Activated naive CD4-positive, alpha-beta T cell treated with anti-CD3 and anti-CD28 coated beads for 36 hours (primary cell): ENCODE measurements around the gene FIGN. TPM values are rescaled to one million over a fixed set of nuclear protein-coding genes. Genes with fewer than 3 reads are reported as not detected.

Experiments used
- CTCF ChIA-PET: fragments of 350-600 bp; sonication (Branson Sonifier 250); formaldehyde crosslinking; loops from one replicate; lab custom pipeline; 2021; ENCODE audit warnings: antibody characterized with exemption; lab: Charles Lee
- DNase-seq: peaks from one replicate; pipeline ENCODE4 v3.0.0-alpha.2; 2020
- H3K27ac Mint-ChIP-seq: one replicate; pipeline ENCODE4 v1.8.0; 2021; ENCODE audit warnings: mild to moderate bottlenecking, mixed read lengths
- H3K27me3 Mint-ChIP-seq: one replicate; pipeline ENCODE4 v1.8.0; 2021; ENCODE audit warnings: low read depth, mixed read lengths
- H3K36me3 Mint-ChIP-seq: one replicate; pipeline ENCODE4 v1.8.0; 2021; ENCODE audit warnings: low read depth, mixed read lengths
- H3K4me1 Mint-ChIP-seq: one replicate; pipeline ENCODE4 v1.8.0; 2021; ENCODE audit warnings: low read depth, mixed read lengths
- H3K4me3 Mint-ChIP-seq: one replicate; pipeline ENCODE4 v1.8.0; 2021; ENCODE audit warnings: mild to moderate bottlenecking, moderate library complexity, mixed read lengths
- H3K9me3 Mint-ChIP-seq: one replicate; pipeline ENCODE4 v1.8.0; 2021; ENCODE audit warnings: mixed read lengths
- intact Hi-C: fragments of 100-400 bp; cut with micrococcal nuclease; formaldehyde crosslinking; loops from one replicate; pipeline ENCODE4 v1.15.1; 2023
- total RNA-seq, 2 experiments: library from RNA; stranded (reverse); gene quantifications; one replicate each; pipeline ENCODE4 v1.2.3, GENCODE V29; 2021

Gene FIGN
- total RNA-seq, 2 experiments from 2014 or later, result not detected

DNA sequence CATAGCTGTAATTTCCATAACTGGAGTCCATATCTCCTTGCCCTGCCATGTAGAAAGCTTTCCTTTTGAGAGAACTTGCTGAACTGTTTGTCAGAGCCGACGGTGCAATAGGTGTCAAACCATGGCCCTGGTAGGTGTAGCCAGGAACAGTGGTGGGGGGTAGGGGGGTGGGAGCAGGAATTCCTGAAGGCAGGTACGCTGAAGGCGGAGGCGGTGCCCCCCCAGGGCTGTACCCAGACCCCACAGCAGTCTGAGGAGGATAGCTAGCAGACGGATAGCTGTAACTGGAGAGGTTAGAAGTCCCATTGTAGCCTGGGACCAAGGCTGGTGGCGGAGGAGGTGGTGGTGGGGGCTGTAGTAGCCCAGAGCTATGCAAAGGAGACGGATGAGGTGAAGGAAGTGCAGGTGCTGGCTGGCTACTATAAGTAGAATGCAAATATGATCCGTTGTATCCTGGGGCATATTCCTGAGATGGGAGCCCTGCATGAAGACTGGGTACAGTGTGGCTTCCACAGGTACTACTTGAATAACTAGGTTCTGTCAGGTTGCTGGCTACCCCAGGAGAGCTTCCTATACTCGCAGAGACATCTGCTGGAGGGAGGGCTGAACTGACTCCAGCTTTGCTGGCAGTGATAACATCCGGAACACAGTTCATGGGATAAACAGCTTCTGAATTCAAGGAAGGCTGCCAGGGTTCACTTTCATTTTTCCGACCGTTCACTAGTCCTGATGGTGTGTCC, 124.8 kb downstream of the FIGN start:
- Mint-ChIP-seq H3K4me1 (no peaks in the 10 kb centered on the region), H3K9me3 (no peaks in the 10 kb centered on the region), H3K4me3 (no peak overlapping the region), H3K27ac (no peak overlapping the region), H3K36me3 (no peaks in the 10 kb centered on the region), H3K27me3 (no peaks in the 10 kb centered on the region)
- CTCF ChIA-PET, result no interaction called here
- intact Hi-C loops, result no loop called here
- no peak for DNase-seq

DNA sequence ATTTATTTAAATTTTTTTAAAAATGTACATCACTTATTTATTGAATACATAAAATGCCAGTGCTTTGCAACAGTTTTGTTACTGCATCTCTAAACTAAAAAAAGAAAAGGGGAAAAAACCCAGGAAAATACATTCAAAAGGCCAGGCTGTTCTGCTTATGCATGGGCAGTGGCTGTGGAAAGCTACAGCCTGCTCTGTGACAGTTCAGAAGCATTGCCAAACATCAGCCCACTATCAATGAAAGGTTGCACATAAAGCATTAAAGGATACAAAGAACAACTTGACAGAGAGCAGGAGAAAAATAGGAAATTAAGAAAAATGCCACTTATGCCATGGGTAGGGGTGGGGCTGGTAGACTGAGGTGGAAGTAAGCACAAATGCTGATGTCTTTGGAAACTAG, 128.2 kb downstream of the FIGN start:
- CTCF ChIA-PET, result no interaction called here
- Mint-ChIP-seq H3K27ac (no peak overlapping the region), H3K36me3 (no peaks in the 10 kb centered on the region), H3K4me3 (no peak overlapping the region), H3K27me3 (no peaks in the 10 kb centered on the region), H3K4me1 (no peaks in the 10 kb centered on the region), H3K9me3 (no peaks in the 10 kb centered on the region)
- DNase-seq, result no peak
- intact Hi-C loops, result no loop called here

DNA sequence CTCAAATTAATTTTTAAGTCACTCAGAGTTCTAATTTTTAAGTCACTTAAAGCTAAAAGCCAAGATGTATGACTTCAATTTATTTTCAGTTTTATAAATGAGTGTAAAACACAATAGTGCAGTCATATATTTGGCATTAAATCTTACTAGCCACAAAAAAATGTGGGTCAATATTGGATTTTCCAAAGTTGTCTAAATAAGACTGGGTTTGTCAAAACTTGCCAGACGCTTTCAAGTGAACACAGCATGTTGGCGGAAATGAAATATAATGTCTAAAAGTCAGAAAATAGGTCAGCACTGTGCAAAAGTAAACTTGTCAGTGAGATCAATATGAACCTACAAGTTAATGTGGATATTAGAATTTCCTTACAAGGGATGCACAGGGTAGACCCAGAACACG, 128.9 kb downstream of the FIGN start:
- H3K27me3 Mint-ChIP-seq, result no peaks in the 10 kb centered on the region
- DNase-seq, result no peak
- intact Hi-C loops, result no loop called here
- H3K4me3 Mint-ChIP-seq, result no peak overlapping the region
- no peak overlapping the region for H3K27ac Mint-ChIP-seq
- no peaks in the 10 kb centered on the region for H3K36me3 Mint-ChIP-seq
- no peaks in the 10 kb centered on the region for H3K9me3 Mint-ChIP-seq
- CTCF ChIA-PET, result no interaction called here
- no peaks in the 10 kb centered on the region for H3K4me1 Mint-ChIP-seq

DNA sequence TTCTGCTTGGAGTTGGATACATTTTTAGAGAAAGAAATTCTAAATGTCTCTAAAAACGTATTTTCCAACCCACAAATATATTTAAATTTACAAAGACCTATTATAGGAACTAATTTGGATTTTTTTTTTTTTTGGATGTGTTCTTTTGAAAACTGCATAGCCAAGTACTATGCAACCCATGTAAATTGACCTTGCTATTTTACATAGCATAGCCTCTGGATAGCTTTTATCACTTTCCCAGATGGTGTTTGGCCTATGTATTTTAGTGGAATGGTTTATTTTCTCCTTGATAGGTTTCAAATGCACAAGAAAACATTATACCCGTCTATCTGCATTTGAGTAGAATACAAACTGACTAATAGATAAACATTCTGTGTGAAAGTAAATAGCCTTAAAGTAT, 130.0 kb downstream of the FIGN start:
- no peaks in the 10 kb centered on the region for H3K36me3 Mint-ChIP-seq
- H3K27me3 Mint-ChIP-seq, result no peaks in the 10 kb centered on the region
- H3K27ac Mint-ChIP-seq, result no peak overlapping the region
- CTCF ChIA-PET, result no interaction called here
- DNase-seq, result no peak
- no peaks in the 10 kb centered on the region for H3K4me1 Mint-ChIP-seq
- H3K4me3 Mint-ChIP-seq, result no peak overlapping the region
- intact Hi-C loops, result no loop called here
- no peaks in the 10 kb centered on the region for H3K9me3 Mint-ChIP-seq

DNA sequence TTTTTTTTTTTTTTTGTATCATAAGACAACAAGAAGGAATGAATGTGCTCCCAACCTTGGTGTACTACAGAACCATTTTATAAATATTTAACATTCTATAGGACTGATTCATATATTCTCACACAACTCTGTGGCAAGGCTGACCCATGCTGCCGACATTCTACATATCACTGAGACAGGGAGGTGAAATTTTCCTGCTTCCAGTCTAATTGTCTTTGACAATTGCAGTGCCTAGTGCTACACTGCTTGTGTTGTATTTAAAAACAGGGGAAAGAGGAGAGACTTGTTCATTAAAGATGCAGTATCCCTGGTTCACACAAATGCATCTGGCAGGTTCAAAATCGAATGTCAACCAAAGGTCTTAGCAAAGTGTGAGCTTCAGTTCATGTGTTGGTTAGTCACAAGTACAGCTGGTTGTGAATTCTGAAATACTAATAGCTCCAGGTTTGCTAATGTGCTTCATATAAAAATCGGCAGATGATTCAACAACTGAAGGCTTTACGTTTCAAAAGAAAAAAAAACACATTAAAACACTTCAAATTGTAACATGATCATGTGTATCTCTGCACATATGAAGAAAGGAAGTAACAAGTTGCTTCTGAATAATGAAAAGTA, 130.8 kb downstream of the FIGN start:
- no peaks in the 10 kb centered on the region for H3K27me3 Mint-ChIP-seq
- intact Hi-C loops, result no loop called here
- no peak for DNase-seq

DNA sequence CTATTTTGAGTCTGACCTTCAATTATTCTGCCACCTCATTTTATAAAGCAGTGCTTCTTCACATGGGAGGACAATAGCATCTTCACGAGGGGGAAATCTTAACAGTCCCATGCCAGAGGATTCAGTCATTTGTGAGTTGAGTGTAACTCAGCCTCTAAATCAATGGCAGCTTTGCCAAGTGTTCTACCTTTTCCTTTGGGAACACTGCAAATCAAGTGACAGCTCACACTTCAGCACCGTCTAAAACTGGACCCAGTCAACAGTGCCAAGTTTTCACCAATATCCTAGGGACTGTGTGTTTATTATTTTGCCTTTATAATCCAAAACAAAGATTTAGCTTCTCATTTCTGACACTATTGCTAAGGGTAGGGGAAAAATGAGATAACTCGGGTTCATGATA, 133.6 kb downstream of the FIGN start:
- CTCF ChIA-PET, result no interaction called here
- peaks cover 4% of the 10 kb centered on the region for H3K9me3 Mint-ChIP-seq
- no peaks in the 10 kb centered on the region for H3K36me3 Mint-ChIP-seq
- no peak overlapping the region for H3K27ac Mint-ChIP-seq
- H3K4me1 Mint-ChIP-seq, result no peaks in the 10 kb centered on the region
- DNase-seq, result no peak
- no peaks in the 10 kb centered on the region for H3K27me3 Mint-ChIP-seq
- intact Hi-C loops, result no loop called here
- no peak overlapping the region for H3K4me3 Mint-ChIP-seq

More for the DNA sequence above, 130.8 kb downstream of the FIGN start:
- CTCF ChIA-PET, result no interaction called here
- H3K36me3 Mint-ChIP-seq, result no peaks in the 10 kb centered on the region
- H3K27ac Mint-ChIP-seq, result no peak overlapping the region
- no peaks in the 10 kb centered on the region for H3K4me1 Mint-ChIP-seq
- H3K4me3 Mint-ChIP-seq, result no peak overlapping the region
- no peaks in the 10 kb centered on the region for H3K9me3 Mint-ChIP-seq

DNA sequence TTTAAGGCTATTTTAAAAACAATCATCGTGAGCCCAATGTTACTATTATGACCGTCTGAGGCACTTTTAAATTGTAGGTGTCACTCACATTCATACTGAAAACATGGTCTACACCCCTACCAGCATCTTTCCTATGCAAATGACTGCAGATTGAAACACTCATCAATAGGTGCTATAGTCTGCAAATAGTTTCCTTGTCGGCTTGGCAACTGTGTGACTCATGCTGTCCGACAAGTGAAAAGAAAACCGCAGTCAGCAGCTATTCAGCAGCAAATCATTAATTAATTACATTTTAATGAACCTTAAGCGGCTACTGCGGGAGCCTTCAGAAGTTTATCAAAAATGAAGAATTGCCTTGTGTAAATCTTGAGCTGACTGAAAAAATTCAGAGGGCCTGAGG, 134.4 kb downstream of the FIGN start:
- DNase-seq, result no peak
- H3K36me3 Mint-ChIP-seq, result no peaks in the 10 kb centered on the region
- peaks cover 4% of the 10 kb centered on the region for H3K9me3 Mint-ChIP-seq
- H3K4me3 Mint-ChIP-seq, result no peak overlapping the region
- no peaks in the 10 kb centered on the region for H3K4me1 Mint-ChIP-seq
- H3K27me3 Mint-ChIP-seq, result no peaks in the 10 kb centered on the region
- intact Hi-C loops, result no loop called here
- CTCF ChIA-PET, result no interaction called here
- H3K27ac Mint-ChIP-seq, result no peak overlapping the region

DNA sequence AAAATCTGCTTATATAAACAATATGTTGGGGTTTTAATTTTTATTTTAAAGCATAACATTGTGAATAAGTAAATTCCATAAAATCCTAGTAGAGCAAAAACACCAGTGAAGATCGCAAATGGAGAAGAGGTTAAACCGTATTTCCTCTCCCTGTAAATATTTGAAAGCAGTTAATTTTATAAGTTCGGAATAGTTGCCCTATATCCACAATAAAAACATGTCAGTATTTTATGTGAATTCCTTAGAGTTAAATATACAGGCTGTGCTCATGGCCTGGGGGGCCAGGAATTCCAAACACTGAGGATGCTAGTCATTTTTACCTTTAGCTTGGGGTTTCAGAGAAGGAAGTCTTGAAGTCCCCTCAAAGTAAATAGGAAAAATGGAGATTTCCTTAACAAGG, 135.0 kb downstream of the FIGN start:
- CTCF ChIA-PET, result no interaction called here
- no peaks in the 10 kb centered on the region for H3K27me3 Mint-ChIP-seq
- no peaks in the 10 kb centered on the region for H3K4me1 Mint-ChIP-seq
- H3K4me3 Mint-ChIP-seq, result no peak overlapping the region
- no peaks in the 10 kb centered on the region for H3K36me3 Mint-ChIP-seq
- peaks cover 5% of the 10 kb centered on the region for H3K9me3 Mint-ChIP-seq
- DNase-seq, result no peak
- intact Hi-C loops, result no loop called here
- H3K27ac Mint-ChIP-seq, result no peak overlapping the region

DNA sequence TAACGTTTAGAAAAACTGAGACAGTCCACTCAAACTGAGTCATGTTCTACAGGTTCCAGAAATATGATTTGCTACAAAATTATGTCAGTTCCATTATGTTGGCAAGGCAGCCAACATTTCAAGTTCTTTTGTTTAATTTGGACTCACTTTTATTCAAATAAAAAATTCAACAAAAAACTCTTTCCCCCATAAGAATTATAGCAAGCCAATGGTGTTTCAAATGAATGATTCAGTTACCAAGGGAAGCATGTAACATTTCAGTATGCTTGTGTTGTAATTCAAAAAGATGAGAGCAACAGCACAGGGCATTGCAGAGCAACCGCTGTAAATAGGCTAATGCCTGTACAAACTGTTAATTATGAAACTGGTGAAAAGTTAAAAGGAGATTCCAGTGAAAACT, 140.8 kb downstream of the FIGN start:
- peaks cover 5% of the 10 kb centered on the region for H3K9me3 Mint-ChIP-seq
- no peaks in the 10 kb centered on the region for H3K36me3 Mint-ChIP-seq
- intact Hi-C loops, result no loop called here
- CTCF ChIA-PET, result no interaction called here
- H3K4me1 Mint-ChIP-seq, result no peaks in the 10 kb centered on the region
- H3K4me3 Mint-ChIP-seq, result no peak overlapping the region
- H3K27ac Mint-ChIP-seq, result no peak overlapping the region
- no peak for DNase-seq
- H3K27me3 Mint-ChIP-seq, result no peaks in the 10 kb centered on the region

DNA sequence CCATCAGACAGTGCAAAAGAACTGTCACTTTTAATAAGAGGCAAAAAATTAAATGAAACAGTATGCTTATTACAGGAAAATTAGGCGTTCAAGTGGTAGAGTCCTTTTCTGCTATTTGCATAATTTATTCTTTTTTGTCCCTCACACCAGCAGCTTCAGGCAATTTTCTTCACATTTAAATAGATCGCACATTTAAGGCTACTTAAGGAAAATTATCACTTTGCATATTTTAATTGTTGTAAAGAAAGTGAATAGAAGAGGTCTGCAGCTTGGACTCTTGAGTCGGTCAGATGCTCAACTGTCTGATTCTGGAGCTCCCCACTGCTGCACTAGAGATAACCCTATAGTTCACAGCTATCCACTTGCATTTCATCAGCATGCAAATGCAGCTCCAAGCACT, 141.3 kb downstream of the FIGN start:
- Mint-ChIP-seq H3K4me3 (no peak overlapping the region), H3K27me3 (no peaks in the 10 kb centered on the region), H3K9me3 (peaks cover 2% of the 10 kb centered on the region), H3K27ac (no peak overlapping the region), H3K36me3 (no peaks in the 10 kb centered on the region), H3K4me1 (no peaks in the 10 kb centered on the region)
- intact Hi-C loops, result no loop called here
- DNase-seq, result no peak
- CTCF ChIA-PET, result no interaction called here

DNA sequence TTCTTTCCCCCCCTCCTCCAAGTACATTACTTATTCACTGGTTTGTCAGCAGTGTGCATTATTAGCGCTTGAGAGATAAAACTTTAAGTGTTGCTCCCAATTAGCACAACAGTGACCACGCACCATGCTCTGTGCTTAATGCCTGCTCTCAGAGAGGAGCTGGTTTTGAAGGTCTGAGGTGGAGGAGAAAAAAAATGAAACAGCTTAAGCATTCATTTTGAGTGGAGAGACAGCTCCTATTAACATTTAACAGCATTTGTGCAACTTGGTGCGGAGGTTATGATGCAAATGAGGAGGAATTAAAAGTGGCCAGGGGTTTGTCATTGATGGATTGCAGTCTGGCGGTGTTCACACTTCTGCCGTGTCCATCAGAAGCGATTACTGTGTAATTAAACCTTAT, 141.8 kb downstream of the FIGN start:
- H3K36me3 Mint-ChIP-seq, result no peaks in the 10 kb centered on the region
- no peak overlapping the region for H3K27ac Mint-ChIP-seq
- H3K9me3 Mint-ChIP-seq, result peaks cover 1% of the 10 kb centered on the region
- no peak overlapping the region for H3K4me3 Mint-ChIP-seq
- H3K27me3 Mint-ChIP-seq, result no peaks in the 10 kb centered on the region
- CTCF ChIA-PET, result no interaction called here
- no peaks in the 10 kb centered on the region for H3K4me1 Mint-ChIP-seq
- DNase-seq, result no peak
- intact Hi-C loops, result no loop called here

DNA sequence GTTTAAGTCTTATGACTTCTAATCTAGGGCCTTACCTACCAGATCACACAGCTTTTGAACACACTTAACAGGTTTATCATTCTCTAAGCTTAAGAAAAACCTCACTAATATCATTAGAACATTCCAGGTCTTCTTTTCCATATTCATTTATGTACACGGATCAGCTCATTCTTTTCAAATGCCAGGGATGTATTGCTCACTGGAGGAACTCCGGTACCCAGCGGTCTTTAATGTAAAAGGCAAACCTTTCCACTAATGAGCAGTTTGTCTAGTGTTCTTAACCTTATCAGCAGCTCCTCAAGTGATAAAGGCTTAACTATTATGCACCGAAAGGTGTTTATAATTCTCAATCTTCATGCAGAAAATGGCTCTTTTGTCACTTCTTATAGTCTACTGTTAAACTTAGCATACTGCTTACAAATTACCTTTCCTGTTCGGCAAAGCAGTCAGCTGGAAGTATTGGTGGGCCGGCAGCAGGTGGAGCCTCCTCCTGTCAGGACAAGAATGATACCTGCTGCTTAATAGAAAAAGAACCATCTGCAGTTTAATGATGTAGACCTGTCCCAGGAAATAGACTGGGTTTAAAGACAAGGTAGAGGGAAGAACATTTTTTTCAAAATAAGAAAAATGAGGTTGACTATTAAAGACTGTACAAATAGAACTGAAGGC, 142.7 kb downstream of the FIGN start:
- H3K4me1 Mint-ChIP-seq, result no peaks in the 10 kb centered on the region
- H3K27me3 Mint-ChIP-seq, result no peaks in the 10 kb centered on the region
- H3K9me3 Mint-ChIP-seq, result peaks cover 1% of the 10 kb centered on the region
- no peak overlapping the region for H3K4me3 Mint-ChIP-seq
- H3K27ac Mint-ChIP-seq, result no peak overlapping the region
- H3K36me3 Mint-ChIP-seq, result no peaks in the 10 kb centered on the region
- intact Hi-C loops, result no loop called here
- DNase-seq, result no peak
- CTCF ChIA-PET, result no interaction called here

DNA sequence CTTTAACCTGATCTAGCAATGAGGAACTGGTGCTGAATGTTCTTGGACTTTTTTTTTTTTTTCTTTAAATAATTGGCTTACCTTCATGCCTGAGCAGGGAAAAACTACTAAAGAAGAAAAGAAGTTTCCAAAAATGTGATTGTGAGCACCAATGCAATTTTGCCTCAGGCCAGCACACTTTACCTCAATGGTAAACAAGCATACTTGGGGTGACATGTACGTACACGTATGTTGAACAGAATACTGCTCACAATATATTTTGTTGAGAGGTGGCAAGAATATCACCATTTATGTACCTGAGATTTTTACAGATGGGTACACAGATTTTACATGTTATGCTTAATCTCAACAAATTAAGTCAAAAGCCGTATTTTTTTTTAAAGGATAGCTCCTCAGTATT, 144.3 kb downstream of the FIGN start:
- CTCF ChIA-PET, result no interaction called here

More for the DNA sequence above, 144.3 kb downstream of the FIGN start:
- no peak overlapping the region for H3K27ac Mint-ChIP-seq
- DNase-seq, result no peak
- intact Hi-C loops, result no loop called here
- H3K36me3 Mint-ChIP-seq, result no peaks in the 10 kb centered on the region
- peaks cover 1% of the 10 kb centered on the region for H3K9me3 Mint-ChIP-seq
- H3K4me3 Mint-ChIP-seq, result no peak overlapping the region
- H3K4me1 Mint-ChIP-seq, result no peaks in the 10 kb centered on the region
- H3K27me3 Mint-ChIP-seq, result no peaks in the 10 kb centered on the region
